IMR-90 (cell line): ENCODE measurements around the gene STUB1. TPM values are rescaled to one million over a fixed set of nuclear protein-coding genes. Genes with fewer than 3 reads are reported as not detected.

Experiments used
- ATAC-seq: fragments of 200-7000 bp; cut with Tn5 transposase; 2 replicates; pipeline ENCODE4 v1.9.1; 2020; ENCODE audit warnings: low read depth, mild to moderate bottlenecking, moderate library complexity
- BruUV-seq: library from RNA; stranded (reverse); fragments of 400-500 nt; replicated peaks from 2 replicates; lab custom pipeline; 2021; lab: Mats Ljungman, UMichigan
- CTCF ChIA-PET: fragments of 300-600 bp; formaldehyde crosslinking; extraction: SDS; loops from one replicate; lab custom pipeline; 2021; ENCODE audit warnings: antibody characterized with exemption; lab: Yijun Ruan, JAX
- POLR2A ChIA-PET: fragments of 300-600 bp; sonication (Branson Sonifier 250); formaldehyde crosslinking; loops from one replicate; lab custom pipeline; 2022; ENCODE audit warnings: antibody characterized with exemption; ENCODE audit not compliant: unreplicated experiment; lab: Charles Lee
- DNase-seq: peaks from one replicate; pipeline ENCODE4 v3.0.0; 2013
- H2AFZ ChIP-seq: replicated peaks from 2 replicates; pipeline ENCODE3; 2013; ENCODE audit warnings: low read length, mild to moderate bottlenecking; ENCODE audit not compliant: poor library complexity
- H2AK5ac ChIP-seq: 2 replicates; pipeline ENCODE4 v1.6.1; 2013; ENCODE audit warnings: low read depth, low read length, inconsistent platforms
- H2AK9ac ChIP-seq: replicated peaks from 2 replicates; pipeline ENCODE3; 2013; ENCODE audit warnings: mild to moderate bottlenecking, low read depth, low read length, moderate library complexity; ENCODE audit not compliant: poor library complexity
- H2BK120ac ChIP-seq: 2 replicates; pipeline ENCODE4 v1.6.1; 2013; ENCODE audit warnings: low read depth, low read length, inconsistent platforms
- H2BK15ac ChIP-seq: 3 replicates; pipeline ENCODE4 v1.6.1; 2013; ENCODE audit warnings: low read depth, low read length, inconsistent platforms
- H2BK20ac ChIP-seq: 2 replicates; pipeline ENCODE4 v1.6.1; 2013; ENCODE audit warnings: low read depth, mild to moderate bottlenecking, inconsistent platforms, low read length, moderate library complexity
- H2BK5ac ChIP-seq: 2 replicates; pipeline ENCODE4 v1.6.1; 2013; ENCODE audit warnings: mild to moderate bottlenecking, low read depth, low read length, inconsistent platforms; ENCODE audit not compliant: poor library complexity, severe bottlenecking
- H3K14ac ChIP-seq: replicated peaks from 2 replicates; pipeline ENCODE4 v1.6.1; 2013; ENCODE audit warnings: low read depth, low read length, inconsistent platforms
- H3K18ac ChIP-seq: 2 replicates; pipeline ENCODE4 v1.6.1; 2013; ENCODE audit warnings: low read depth, low read length, control low read depth
- H3K23ac ChIP-seq: 2 replicates; pipeline ENCODE4 v1.6.1; 2013; ENCODE audit warnings: low read depth, low read length, inconsistent platforms
- H3K27ac ChIP-seq: 2 replicates; pipeline ENCODE4 v1.5.1; 2013; ENCODE audit warnings: mild to moderate bottlenecking, control low read depth, low read length; ENCODE audit not compliant: insufficient read depth
- H3K27me3 ChIP-seq: 2 replicates; pipeline ENCODE4 v1.6.1; 2013; ENCODE audit warnings: low read length; ENCODE audit not compliant: control insufficient read depth, insufficient read depth
- H3K36me3 ChIP-seq: 2 replicates; pipeline ENCODE4 v1.6.1; 2013; ENCODE audit warnings: low read length, mixed read lengths; ENCODE audit not compliant: control insufficient read depth, insufficient read depth
- H3K4ac ChIP-seq: 2 replicates; pipeline ENCODE4 v1.6.1; 2013; ENCODE audit warnings: low read depth, low read length, inconsistent platforms
- H3K4me1 ChIP-seq: 2 replicates; pipeline ENCODE4 v1.6.1; 2013; ENCODE audit warnings: low read length, mixed read lengths; ENCODE audit not compliant: control insufficient read depth, insufficient read depth
- H3K4me2 ChIP-seq: 2 replicates; pipeline ENCODE4 v1.6.1; 2013; ENCODE audit warnings: low read depth, mild to moderate bottlenecking, control low read depth, low read length, moderate library complexity
- H3K4me3 ChIP-seq: 2 replicates; pipeline ENCODE4 v1.5.1; 2013; ENCODE audit warnings: low read depth, mild to moderate bottlenecking, control low read depth, low read length, moderate library complexity; ENCODE audit not compliant: insufficient read depth
- H3K56ac ChIP-seq: 2 replicates; pipeline ENCODE4 v1.6.1; 2013; ENCODE audit warnings: low read length, inconsistent platforms; ENCODE audit not compliant: insufficient read depth; ENCODE audit errors: extremely low read depth
- H3K79me1 ChIP-seq, 2 experiments: 2 replicates each; pipeline ENCODE4 v1.6.1; 2013; ENCODE audit warnings: low read length in 2 of 2, inconsistent platforms in 1 of 2, low read depth in 1 of 2
- H3K9ac ChIP-seq: 2 replicates; pipeline ENCODE4 v1.6.1; 2013; ENCODE audit warnings: low read depth, low read length, control low read depth
- H3K9me1 ChIP-seq: 2 replicates; pipeline ENCODE4 v1.6.1; 2013; ENCODE audit warnings: low read length, inconsistent platforms; ENCODE audit not compliant: insufficient read depth
- H3K9me3 ChIP-seq: 2 replicates; pipeline ENCODE4 v1.6.1; 2013; ENCODE audit warnings: low read length; ENCODE audit not compliant: control insufficient read depth, insufficient read depth
- H4K20me1 ChIP-seq: 2 replicates; pipeline ENCODE4 v1.6.1; 2013; ENCODE audit warnings: low read length, inconsistent platforms; ENCODE audit not compliant: insufficient read depth
- H4K5ac ChIP-seq: 2 replicates; pipeline ENCODE4 v1.6.1; 2013; ENCODE audit warnings: mild to moderate bottlenecking, low read depth, low read length, control low read depth
- H4K8ac ChIP-seq, 2 experiments: 2 replicates each; pipeline ENCODE4 v1.6.1; 2013; ENCODE audit warnings: low read depth in 2 of 2, low read length in 2 of 2, control low read depth in 1 of 2, inconsistent platforms in 1 of 2
- H4K91ac ChIP-seq: 2 replicates; pipeline ENCODE4 v1.6.1; 2013; ENCODE audit warnings: low read depth, low read length, inconsistent platforms; ENCODE audit not compliant: insufficient read depth
- CEBPB ChIP-seq: IDR thresholded peaks from 2 replicates; pipeline ENCODE4 v1.6.1; 2012; ENCODE audit warnings: low read depth, low read length, improper control_type of control experiment
- CHD1 ChIP-seq: IDR thresholded peaks from 2 replicates; pipeline ENCODE4 v1.6.1; 2012; ENCODE audit warnings: low read depth, low read length, improper control_type of control experiment
- CTCF ChIP-seq: conservative IDR thresholded peaks from 2 replicates; pipeline ENCODE4 v1.5.1; 2012; ENCODE audit warnings: mild to moderate bottlenecking, low read depth, low read length, improper control_type of control experiment
- FOS ChIP-seq: fragments of 150-350 bp; IDR thresholded peaks from 2 replicates; pipeline ENCODE4 v1.6.1; 2016; ENCODE audit warnings: low read depth, low read length
- MAFK ChIP-seq: IDR thresholded peaks from 2 replicates; pipeline ENCODE4 v1.6.1; 2012; ENCODE audit warnings: low read depth, low read length, improper control_type of control experiment
- MAZ ChIP-seq: IDR thresholded peaks from 2 replicates; pipeline ENCODE4 v1.6.1; 2012; ENCODE audit warnings: low read depth, mild to moderate bottlenecking, low read length, improper control_type of control experiment, moderate library complexity, borderline replicate concordance
- MXI1 ChIP-seq: IDR thresholded peaks from 2 replicates; pipeline ENCODE4 v1.6.1; 2012; ENCODE audit warnings: low read depth, mild to moderate bottlenecking, low read length, moderate library complexity, borderline replicate concordance
- RCOR1 ChIP-seq: IDR thresholded peaks from 2 replicates; pipeline ENCODE4 v1.6.1; 2012; ENCODE audit warnings: mild to moderate bottlenecking, low read length, improper control_type of control experiment; ENCODE audit not compliant: insufficient replicate concordance
- RFX5 ChIP-seq: IDR thresholded peaks from 2 replicates; pipeline ENCODE4 v1.8.0; 2012; ENCODE audit warnings: low read depth, mild to moderate bottlenecking, low read length, moderate library complexity
- SMC3 ChIP-seq: fragments of 150-350 bp; IDR thresholded peaks from 2 replicates; pipeline ENCODE4 v1.6.1; 2016; ENCODE audit warnings: low read depth, mild to moderate bottlenecking, antibody characterized with exemption, low read length, moderate library complexity
- USF2 ChIP-seq: fragments of 150-350 bp; IDR thresholded peaks from 2 replicates; pipeline ENCODE4 v1.6.1; 2017; ENCODE audit warnings: mild to moderate bottlenecking, antibody characterized with exemption, low read length, low read depth
- WGBS, 2 experiments: methylation state at CpG; one replicate each; pipeline versions ENCODE4 v1.1.5 to v1.1.7; 2013; ENCODE audit warnings: missing lambda C conversion rate in 2 of 2; ENCODE audit not compliant: insufficient read length in 1 of 2; ENCODE audit errors: extremely low coverage in 2 of 2; 5-methylcytosine and 5-hydroxymethylcytosine counted together
- dilution Hi-C: fragments of 300-500 bp; cut with HindIII; formaldehyde crosslinking; loops from one replicate; pipeline ENCODE4 v1.14.3; 2018; ENCODE audit warnings: low sequenced_read_pairs; ENCODE audit not compliant: unreplicated experiment
- in situ Hi-C: fragments of 300-500 bp; cut with MboI; formaldehyde crosslinking; loops from 3 replicates; pipeline ENCODE4 v1.14.3; 2019; ENCODE audit warnings: low sequenced_read_pairs, inconsistent platforms, mixed read lengths
- intact Hi-C: fragments of 100-400 bp; cut with micrococcal nuclease; formaldehyde crosslinking; loops from 2 replicates; pipeline ENCODE4 v1.10.0; 2022
- polyA plus RNA-seq, 3 experiments: library from polyadenylated mRNA; depleted of rRNA; stranded (reverse); fragments of >200 nt; gene quantifications; 2 replicates each; pipeline ENCODE4 v1.2.3, GENCODE V29; 2012; ENCODE audit warnings: low replicate concordance in 1 of 3
- total RNA-seq: library from RNA; depleted of rRNA; stranded (reverse); fragments of >200 nt; gene quantifications from 2 replicates; pipeline ENCODE4 v1.2.3, GENCODE V29; 2012

STUB1 gene
- total and polyA plus RNA-seq, 2 of the 4 experiments (the other 2 are of a cell fraction) = 183 to 186 TPM

GRCh38 chr16:711084-711483 is 30.9 kb downstream of the STUB1 start:
- Histone ChIP-seq H3K4me3 (no peak overlapping the region), H2BK15ac (no peak overlapping the region), H3K4ac (no peak overlapping the region), H3K27ac (no peak overlapping the region), H2AK5ac (no peak overlapping the region; the same call in 1 of the 2 replicates), H3K36me3 (no peaks in the 10 kb centered on the region), H3K4me2 (no peak overlapping the region), H2BK20ac (no peak overlapping the region), H3K56ac (no peak overlapping the region), H4K5ac (no peak overlapping the region), H3K14ac (no peak overlapping the region), H3K27me3 (peaks cover 21% of the 10 kb centered on the region), H3K79me1 (peaks cover 0 to 4% of the 10 kb centered on the region in 2 experiments; a peak in 1 of 4 replicates), H3K4me1 (peaks cover 11% of the 10 kb centered on the region; the same call in 1 of the 2 replicates), H4K91ac (no peak overlapping the region), H2AFZ (no peak overlapping the region), H2BK5ac (no peak overlapping the region), H2BK120ac (no peak overlapping the region), H3K9ac (no peak overlapping the region), H3K23ac (no peak overlapping the region), H4K8ac (no peak overlapping the region), H4K20me1 (peaks cover 14% of the 10 kb centered on the region), H3K18ac (no peak overlapping the region), H2AK9ac (no peak overlapping the region), H3K9me1 (no peaks in the 10 kb centered on the region), H3K9me3 (no peaks in the 10 kb centered on the region)
- POLR2A ChIA-PET = no interaction called here
- intact Hi-C loops = loop anchor here (5.0 kb wide), 1 partner anchor 271 kb away; the partner anchor contains the start of gene SOX8
- 63% methylated on average over 5 of the region's 12 CpGs; no CpG with 5 or more reads in 1 of the 2 experiments for WGBS, 2 experiments
- dilution Hi-C loops = no loop called here
- ATAC-seq = no peak
- no peak for DNase-seq
- CTCF ChIA-PET = no interaction called here
- BruUV-seq = no TSS peak
- in situ Hi-C loops = loop anchor here (5.0 to 25.0 kb wide), 2 partner anchors 76 to 351 kb away; partner anchors contain the start of genes CHTF18, RPUSD1 and SSTR5
- TF ChIP-seq CTCF (no peak), MAZ (no peak), RFX5 (no peak), CEBPB (no peak), MAFK (no peak), USF2 (no peak), SMC3 (no peak), FOS (no peak), RCOR1 (no peak), CHD1 (no peak), MXI1 (no peak)
